NCI-H226 (cell line): ENCODE measurements around the gene NPIPB6.

Experiments
- DNase-seq: peaks from one replicate; pipeline ENCODE4 v3.0.0-alpha.2; 2015

Gene NPIPB6

GRCh38 chr16:28297784-28298510, 65.4 kb downstream of the NPIPB6 start:
- no peak for DNase-seq

DNA sequence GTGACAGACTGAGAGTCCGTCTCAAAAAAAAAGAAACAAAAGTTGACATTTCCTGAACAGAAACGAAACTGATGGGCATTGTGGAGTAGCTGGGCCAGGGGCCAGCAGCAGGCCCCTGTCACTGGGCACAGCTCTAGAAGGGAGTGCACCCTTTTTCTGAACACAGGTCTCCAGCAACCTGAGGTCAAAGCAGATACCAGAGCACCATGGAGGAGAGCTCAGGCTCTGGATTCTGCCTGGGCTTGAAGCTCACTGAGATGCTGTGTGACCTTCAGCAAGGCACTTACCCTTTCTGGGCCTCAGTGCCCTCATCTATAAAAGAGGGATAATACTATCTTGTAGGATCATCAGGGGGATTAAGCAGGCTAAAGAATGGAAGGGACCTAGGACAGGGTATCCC, 66.0 kb downstream of the NPIPB6 start:
- no peak for DNase-seq

DNA sequence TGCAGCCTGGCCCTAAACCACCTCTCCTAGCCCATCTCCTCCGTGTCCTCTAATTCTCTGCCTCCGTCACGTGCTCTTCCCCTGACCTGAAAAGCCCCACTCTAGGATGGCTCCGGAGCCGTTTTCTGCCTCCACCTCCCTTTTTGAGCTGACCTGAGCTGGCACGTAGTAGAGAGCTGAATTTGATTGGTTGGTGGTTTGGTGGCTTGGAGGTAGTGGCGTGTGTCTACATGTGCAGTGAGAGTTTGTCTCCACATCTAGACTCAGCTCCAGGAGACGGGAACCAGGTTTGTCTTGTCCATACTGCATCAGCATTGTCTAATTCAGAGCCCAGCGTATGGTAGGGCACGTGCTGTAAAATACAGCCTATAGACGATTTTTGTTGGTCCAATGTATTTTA, 68.0 kb downstream of the NPIPB6 start:
- DNase-seq, result no peak

- no peak for DNase-seq
These were observed 69.1 kb downstream of the NPIPB6 start for GRCh38 chr16:28294201-28294600.

GRCh38 chr16:28293601-28293960, 69.7 kb downstream of the NPIPB6 start:
- DNase-seq, result no peak

DNA sequence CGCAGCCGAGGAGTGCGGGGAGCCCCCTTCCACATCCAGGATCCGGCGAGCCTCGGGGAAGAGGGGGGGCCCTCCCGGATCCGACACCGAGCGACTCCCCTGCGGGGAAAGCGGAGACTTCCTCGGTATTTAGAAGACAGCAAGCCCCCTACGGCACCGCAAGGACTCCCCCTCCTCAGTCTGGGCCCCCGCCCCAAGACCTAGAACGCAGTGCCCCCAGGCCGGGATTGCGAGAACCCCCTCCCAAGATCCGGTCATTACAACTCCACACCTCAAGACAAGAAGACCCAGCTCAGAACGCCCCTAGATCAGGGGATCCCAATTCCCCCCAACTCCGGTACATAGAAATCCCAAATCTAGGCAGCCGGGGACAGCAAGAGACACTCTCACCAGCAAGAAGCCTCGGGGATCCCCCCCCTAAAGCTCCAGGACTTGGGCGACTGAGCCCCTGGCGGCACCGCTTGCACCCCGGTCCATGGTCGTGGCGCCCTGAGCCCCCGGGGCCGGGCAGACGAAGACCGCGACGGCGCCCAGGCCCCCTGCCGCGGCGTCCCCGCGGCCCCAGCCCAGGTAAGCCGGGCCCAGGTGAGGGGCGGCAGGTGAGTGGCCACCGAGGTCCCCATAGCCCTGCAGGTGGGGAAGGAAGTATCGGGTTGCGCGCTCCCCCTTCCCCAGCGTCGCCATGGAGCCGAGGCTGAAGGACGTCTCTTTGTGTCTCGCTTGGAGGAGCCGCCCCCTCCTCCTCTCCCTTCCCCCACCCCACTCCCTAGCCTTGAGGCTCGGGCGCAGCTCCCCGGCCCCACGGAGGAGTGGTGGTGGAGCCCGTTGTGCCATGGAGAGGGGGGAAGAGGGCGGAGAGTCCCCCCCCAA, 70.3 kb downstream of the NPIPB6 start:
- DNase-seq, result no peak
